NOMO-1 treated with dmso at 0.1 percent for 144 hours (cell line): ENCODE measurements around the gene NLGN1.

Experiments
- DNase-seq: peaks from one replicate; lab custom pipeline; 2025; ENCODE audit not compliant: unreplicated experiment; lab: John Stamatoyannopoulos, UW

Gene NLGN1

DNA sequence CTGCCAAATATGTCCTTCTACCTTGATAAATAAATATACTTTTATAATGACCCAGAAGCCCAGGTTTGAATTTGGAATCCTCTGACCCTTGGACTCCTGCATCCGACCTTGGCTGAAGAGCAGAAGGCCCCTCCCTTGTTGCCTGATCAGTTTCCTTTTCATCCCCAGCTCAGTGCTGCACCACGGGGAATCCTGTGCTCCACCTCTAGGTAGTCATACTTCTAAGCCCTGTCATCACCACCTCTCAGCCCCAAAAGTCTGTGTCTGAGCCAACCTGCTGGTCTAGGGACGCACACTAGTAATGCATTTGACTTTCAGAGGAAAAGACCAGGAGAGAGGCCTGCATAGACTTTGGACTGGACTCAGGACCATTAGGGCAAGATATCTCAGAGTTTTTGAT lies 310.6 kb downstream of the NLGN1 start:
- DNase-seq = no peak

DNA sequence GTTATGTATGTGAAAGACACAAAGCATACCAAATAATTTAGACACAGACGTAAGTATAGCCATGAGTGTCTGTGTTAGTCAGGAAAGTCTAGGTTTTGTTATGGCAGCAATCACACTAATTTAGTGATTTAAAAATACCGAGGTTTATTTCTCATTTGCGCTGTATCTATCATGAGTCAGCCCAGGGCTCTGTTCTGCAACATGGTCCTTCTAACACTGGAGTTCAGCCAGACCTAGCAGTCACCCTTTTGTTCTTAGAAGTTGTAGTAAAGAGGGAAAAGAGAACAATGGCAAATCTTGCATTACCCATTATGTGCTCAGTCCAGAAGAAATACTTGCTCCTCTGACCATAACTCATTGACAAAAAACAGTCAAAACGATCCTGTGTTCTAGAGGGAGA lies 311.5 kb downstream of the NLGN1 start:
- no peak for DNase-seq

GRCh38 chr3:173711619-173712018 lies 314.1 kb downstream of the NLGN1 start:
- DNase-seq = no peak

- no peak for DNase-seq
Observed at GRCh38 chr3:173719585-173719984, 322.0 kb downstream of the NLGN1 start.

- no peak for DNase-seq
Observed at GRCh38 chr3:173725507-173725906, 328.0 kb downstream of the NLGN1 start.

DNA sequence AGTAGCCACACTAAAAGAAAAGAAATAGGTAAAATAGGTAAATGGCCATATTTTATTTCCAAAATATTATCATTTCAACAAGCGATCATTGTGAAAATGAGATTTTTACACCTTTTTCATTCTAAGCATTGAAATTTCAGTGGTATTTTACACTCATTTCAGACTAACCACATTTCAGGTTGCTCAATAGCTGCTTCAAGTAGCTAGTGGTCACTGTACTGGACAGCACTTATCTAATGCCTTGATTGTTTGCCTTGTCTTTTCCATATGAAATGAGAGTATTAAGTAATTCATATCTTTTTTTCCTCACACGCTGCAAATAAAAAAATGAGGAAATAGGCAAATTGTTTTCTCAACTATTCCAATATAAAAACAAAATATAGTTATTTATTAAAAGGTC lies 332.8 kb downstream of the NLGN1 start:
- DNase-seq = no peak

DNA sequence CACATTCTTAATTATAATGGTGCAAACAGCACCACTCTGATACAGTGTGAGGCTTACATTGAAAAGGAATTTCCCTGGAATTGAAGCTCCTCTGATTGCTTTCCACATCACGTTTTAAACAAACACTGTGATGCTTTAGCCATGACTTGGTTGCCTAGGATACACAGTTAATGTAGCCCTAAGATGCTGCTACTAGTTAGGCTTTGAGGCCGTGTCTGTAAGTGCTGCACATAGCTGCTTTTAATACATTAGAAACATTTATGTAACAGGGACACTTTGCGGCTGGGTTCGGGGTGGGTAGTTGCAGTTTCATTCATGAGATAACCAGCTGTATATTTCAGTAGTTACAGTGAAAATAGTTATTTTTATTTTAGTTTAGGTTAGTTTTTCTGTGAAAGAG lies 334.7 kb downstream of the NLGN1 start:
- no peak for DNase-seq

DNA sequence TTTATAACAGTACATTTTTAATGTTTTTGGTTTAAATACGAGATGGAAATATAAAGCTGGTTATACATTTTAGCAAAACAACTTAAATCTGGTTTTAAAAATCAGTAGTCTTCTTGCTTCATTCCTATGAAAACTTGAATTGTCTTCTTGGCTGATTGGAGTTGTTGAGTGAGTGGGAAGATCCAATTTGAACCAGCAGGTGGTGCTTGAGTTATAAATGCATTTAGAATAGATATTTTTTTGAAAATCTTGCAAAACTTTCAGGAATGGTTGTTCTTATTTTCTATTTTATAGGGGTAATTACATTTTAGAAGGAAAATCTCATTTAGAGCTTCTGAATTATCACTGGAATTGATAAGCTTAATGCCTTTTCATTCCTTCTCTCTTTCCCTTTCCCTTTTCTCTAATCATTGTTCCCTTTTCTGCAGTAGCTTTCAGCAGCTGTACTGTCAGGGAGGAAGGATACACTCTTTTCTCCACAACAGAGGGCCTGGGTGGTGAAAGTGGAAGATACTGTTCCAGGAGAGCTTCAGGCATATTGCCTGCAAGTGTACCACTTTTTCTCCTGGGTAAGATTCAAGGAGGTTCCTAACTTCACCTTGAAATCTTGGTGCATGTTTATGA lies 335.6 kb downstream of the NLGN1 start:
- DNase-seq = no peak

DNA sequence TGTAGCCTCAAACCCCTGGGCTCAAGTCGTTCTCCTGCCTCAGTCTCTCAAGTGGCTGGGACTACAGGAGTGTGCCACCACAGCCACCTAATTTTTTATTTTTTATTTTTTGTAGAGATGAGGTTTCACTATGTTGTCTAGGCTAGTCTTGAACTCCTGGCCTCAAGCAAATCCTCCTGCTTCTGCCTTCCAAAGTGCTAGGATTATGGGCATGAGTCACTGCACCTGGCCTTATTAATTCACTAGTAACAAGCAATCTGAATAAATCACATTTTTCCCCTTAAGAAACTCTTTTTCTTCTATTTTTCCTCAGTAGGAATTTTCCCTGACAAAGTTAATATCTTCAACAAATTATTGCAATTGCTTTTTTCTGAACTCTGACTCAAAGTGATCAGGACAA lies 336.9 kb downstream of the NLGN1 start:
- DNase-seq = no peak

- no peak for DNase-seq
Observed at GRCh38 chr3:173734895-173735294, 337.4 kb downstream of the NLGN1 start.

GRCh38 chr3:173735841-173736240 lies 338.3 kb downstream of the NLGN1 start:
- no peak for DNase-seq

- DNase-seq = no peak
Observed at GRCh38 chr3:173737167-173737808, 339.7 kb downstream of the NLGN1 start.

GRCh38 chr3:173739726-173740125 lies 342.2 kb downstream of the NLGN1 start:
- no peak for DNase-seq

- no peak for DNase-seq
Observed at GRCh38 chr3:173742491-173742890, 344.9 kb downstream of the NLGN1 start.

DNA sequence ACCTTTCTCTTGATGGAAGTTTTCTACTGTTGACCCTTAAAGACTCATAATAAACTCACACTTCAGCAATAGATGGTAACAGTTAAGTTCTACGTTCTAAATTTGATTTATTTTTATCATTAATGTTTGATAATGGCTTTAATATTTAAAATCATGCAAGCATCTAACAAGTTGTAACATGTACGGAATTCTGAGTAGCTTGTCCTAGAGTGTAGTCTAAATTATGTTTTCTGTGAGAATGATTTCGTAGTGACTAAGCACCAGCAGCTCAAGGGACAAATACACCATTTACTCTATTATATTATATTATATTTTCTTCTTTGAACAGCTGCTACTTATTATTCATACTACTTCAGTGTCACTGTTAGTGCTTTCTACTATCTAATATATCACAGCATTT lies 345.6 kb downstream of the NLGN1 start:
- DNase-seq = no peak

DNA sequence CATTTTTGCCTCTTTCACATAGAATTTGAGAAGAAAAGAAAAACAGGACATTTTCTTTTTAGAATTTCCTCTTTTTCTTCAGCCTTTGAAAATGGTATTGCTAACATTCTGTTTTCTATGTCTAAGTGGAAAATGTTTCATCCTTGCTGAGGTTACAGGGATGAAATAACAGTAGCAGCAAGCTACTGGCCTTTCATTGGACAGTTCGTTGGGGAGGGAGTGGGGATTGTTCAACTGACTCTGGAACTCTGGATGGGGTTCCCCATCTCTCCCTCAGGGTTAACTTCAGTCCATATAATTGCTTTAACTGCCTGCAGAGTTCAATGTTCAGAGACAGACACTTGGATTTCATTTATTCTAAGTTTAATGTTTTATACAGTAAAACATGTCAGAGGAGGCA lies 346.0 kb downstream of the NLGN1 start:
- DNase-seq = no peak

- DNase-seq = no peak
Observed at GRCh38 chr3:173744479-173744878, 346.9 kb downstream of the NLGN1 start.

DNA sequence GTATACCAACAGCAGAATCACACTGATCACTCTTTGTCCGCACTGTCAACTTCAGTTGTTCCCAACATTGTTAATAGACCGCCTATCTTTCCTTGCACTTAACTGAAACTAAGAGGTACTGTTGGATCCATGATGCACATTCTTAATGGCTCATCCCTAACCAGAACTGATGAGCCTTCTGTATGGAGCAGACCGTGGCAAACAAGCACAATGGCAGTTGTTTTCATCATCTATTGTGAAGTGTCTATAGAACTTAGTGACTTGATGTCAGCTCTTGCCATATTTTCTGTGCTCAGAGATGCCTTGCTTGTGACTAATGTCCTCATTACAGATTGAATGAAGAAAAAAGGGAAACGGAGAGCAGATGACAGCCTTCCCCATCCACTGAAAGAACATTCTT lies 347.4 kb downstream of the NLGN1 start:
- no peak for DNase-seq

DNA sequence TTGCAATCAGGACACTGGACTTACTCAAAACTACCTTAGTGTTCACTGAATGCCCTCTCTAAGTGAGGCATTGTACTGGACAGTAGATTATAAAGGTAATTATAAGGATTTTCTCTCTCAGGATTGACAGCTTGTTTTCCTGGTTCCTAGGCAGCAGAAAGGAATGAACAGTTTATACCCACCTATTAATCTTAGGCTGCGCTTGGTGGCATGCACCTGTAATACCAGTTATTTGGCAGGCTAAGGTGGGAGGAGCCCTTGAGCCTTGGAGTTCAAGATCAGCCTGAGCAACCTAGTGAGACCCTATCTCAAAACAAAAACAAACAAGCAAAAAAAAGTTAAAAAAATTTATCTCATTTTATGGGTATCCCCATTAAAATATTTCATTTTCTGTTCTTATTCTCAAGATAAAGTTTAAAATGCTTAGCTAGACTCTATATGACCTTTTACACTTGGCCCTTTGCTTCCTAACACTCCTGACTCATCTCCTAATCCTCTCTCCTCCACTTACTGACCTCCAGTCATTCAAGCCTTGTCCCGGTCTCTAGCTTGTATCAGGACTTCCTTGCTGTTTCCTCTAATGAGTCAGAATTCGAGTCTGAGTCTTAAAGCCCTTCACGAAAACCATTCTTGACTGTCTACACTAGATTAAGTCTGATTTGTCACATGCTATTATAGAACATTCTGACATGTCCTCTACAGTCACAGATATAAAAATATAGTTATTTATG lies 348.6 kb downstream of the NLGN1 start:
- DNase-seq = no peak

- no peak for DNase-seq
Observed at GRCh38 chr3:173747427-173747826, 349.9 kb downstream of the NLGN1 start.

DNA sequence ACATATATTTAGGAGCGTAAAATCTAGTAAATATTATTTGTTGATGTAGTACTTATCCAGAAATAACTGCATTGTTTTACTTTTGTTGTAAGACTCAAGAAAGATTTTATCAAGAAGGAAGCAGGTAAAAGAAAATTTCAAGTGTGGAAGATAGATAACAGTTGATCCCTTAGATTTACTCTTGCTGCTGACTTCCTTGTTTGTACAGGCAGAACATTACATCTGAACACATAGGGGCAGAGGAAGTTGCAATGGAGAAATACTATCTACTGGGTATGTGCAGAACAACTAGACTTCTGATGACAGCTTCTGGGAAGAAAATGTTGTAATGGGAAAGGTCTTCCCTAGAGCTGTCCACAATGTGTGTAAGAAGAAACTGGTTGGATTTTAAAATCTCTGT lies 350.6 kb downstream of the NLGN1 start:
- DNase-seq = no peak

- DNase-seq = no peak
Observed at GRCh38 chr3:173750095-173750494, 352.6 kb downstream of the NLGN1 start.
